Measurements from ENCODE around the gene CFAP92. TPM values are rescaled to one million over a fixed set of nuclear protein-coding genes. Genes with fewer than 3 reads are reported as not detected.

CFAP92 gene
- total RNA-seq, 2 donors from 2014 or later, result 0.14 to 0.28 TPM

Other genes starting within 250 kb of the CFAP92 start
- 10 to 100 TPM; 27.2 to 32.4 TPM for gene ACAD9, start 114.5 kb downstream of the CFAP92 start, total RNA-seq
- gene EFCC1, start 7.2 kb upstream of the CFAP92 start, total RNA-seq, result 1 to 10 TPM; 1.3 to 2.1 TPM
- gene GP9, start 66.7 kb upstream of the CFAP92 start, total RNA-seq, result under 1 TPM in 1 of 2 donors, not detected in 1; 0.48 TPM
- 10 to 100 TPM; 18.1 to 21.7 TPM for gene RAB43, start 127.7 kb upstream of the CFAP92 start, total RNA-seq
- 10 to 100 TPM; 21.1 to 23.7 TPM for gene ISY1, start 167.0 kb upstream of the CFAP92 start, total RNA-seq
- 100 to 1,000 TPM; 267 to 284 TPM for gene CNBP, start 189.8 kb upstream of the CFAP92 start, total RNA-seq

Data from posterior vena cava (tissue), 2 donors.